Measurements from ENCODE around the gene OPRM1.
"Not testable (repeated sequence)": the region's sequence is repeated elsewhere in the genome, so short reads cannot be mapped to it uniquely, and the experiment has no call there.

The OPRM1 gene

DNA sequence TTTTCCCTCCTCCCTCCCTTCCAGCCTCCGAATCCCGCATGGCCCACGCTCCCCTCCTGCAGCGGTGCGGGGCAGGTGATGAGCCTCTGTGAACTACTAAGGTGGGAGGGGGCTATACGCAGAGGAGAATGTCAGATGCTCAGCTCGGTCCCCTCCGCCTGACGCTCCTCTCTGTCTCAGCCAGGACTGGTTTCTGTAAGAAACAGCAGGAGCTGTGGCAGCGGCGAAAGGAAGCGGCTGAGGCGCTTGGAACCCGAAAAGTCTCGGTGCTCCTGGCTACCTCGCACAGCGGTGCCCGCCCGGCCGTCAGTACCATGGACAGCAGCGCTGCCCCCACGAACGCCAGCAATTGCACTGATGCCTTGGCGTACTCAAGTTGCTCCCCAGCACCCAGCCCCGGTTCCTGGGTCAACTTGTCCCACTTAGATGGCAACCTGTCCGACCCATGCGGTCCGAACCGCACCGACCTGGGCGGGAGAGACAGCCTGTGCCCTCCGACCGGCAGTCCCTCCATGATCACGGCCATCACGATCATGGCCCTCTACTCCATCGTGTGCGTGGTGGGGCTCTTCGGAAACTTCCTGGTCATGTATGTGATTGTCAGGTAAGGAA, at the start of gene OPRM1:
OPRM1 (plus strand) TSS at position 10 of the 612 bp plus-strand sequence; CDS start at position 315, 305 bp downstream.
- DNase-seq (ENCODE audit: low read depth), result no peak

DNA sequence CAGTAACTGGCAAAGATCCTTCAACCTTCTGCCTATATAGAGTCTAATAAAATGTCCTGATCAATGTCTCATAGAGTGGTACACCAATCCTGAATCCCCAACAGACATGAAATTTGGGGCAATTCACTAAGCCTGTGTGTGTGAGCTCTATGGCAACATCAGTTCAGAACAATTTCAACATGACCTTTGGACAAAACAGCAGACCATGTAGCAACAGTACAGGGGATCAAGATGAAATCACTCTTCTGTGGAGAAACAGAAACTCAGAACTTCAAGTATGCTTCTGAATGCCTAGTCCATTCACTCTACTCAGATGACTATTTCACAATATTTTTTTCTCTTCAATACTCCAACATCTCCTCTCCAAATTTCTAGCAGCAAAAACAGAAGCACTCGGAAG, 49.1 kb upstream of the OPRM1 start:
- no peak for DNase-seq (ENCODE audit: low read depth)

GRCh38 chr6:153994004-153994403, 45.0 kb upstream of the OPRM1 start:
- no peak for DNase-seq (ENCODE audit: low read depth)

GRCh38 chr6:153994811-153995210, 44.2 kb upstream of the OPRM1 start:
- DNase-seq (ENCODE audit: low read depth), result no peak

GRCh38 chr6:153997221-153997620, 41.8 kb upstream of the OPRM1 start:
- DNase-seq (ENCODE audit: low read depth), result no peak

DNA sequence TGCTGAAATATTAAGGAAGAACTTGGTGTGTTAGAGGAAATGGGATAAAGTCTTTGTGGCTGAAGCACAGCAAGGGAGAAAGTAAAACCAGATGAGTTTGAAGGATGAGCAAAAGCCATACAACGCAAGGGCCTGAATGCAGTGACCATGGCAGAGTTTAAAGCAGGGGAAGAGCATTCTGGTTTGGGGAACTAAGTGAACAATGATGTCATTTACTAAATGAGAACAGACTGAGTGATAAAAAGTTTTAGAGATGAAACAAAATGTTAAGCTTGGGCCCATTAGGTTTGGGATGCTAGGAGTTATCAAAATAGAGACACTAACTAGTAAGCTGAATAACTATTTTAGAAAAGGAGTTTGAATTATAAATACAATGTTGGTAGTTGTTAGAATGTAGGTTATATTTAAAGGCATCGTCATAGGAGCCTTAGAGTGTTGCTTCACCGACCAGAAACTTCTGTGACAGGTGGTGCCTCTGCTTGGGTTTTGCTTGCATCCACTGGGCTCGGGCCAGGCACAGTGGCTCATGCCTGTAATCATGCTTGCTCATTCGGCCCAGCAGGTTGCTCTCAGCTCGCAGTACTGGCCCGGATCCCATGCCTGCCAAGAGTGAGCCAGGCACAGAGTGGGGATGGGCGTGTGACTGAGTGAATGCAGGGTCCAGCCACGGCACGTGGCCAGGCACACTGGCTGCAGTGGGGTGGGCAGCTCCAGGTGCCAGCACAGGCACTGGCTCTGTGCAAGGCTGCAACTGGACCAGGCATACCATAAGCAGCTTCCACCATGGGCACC, 37.4 kb upstream of the OPRM1 start:
- no peak for DNase-seq (ENCODE audit: low read depth)

DNA sequence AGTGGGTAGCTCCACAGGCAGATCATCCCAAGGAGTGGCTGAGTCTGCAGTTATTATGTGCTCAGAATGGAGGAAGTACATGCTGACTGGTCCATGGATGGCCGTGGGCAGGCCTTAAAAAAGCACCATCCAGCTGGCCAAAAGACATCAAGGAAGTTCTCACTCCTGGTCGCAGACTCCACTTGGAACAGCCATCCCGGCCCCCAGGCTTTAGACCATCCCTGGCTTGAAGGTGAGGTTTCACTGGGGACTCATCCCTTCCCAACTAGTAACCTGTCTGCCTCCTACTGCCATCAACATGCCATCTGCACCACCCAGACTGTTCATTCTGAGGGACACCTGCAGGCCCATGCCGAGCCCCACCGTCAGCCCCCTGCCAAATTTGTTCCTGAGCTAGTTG, 36.1 kb upstream of the OPRM1 start:
- DNase-seq (ENCODE audit: low read depth), result no peak

- no peak for DNase-seq (ENCODE audit: low read depth)
These were observed 28.7 kb upstream of the OPRM1 start for GRCh38 chr6:154010371-154010770.

GRCh38 chr6:154012852-154013251, 26.2 kb upstream of the OPRM1 start:
- DNase-seq (ENCODE audit: low read depth), result no peak

- DNase-seq (ENCODE audit: low read depth), result no peak
These were observed 21.3 kb upstream of the OPRM1 start for GRCh38 chr6:154017786-154018185.

DNA sequence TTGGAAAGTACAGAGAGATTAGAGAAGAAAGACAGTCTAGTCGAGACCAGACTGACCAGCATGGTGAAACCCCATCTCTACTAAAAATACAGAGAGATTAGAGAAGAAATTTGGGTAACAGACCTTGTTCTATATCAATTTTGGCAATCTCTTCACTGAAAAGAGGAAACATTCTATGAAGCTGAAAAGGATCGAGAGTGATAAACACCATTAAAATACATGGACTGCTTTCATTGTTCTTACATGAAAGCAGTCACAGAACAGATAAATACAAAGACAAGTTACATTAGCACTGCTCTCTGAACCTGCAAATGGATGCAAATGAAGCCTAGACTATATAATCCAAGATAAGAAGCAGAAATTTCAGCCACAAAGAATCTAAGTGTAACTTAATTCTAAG, 8.4 kb upstream of the OPRM1 start:
- no peak for DNase-seq (ENCODE audit: low read depth)

DNA sequence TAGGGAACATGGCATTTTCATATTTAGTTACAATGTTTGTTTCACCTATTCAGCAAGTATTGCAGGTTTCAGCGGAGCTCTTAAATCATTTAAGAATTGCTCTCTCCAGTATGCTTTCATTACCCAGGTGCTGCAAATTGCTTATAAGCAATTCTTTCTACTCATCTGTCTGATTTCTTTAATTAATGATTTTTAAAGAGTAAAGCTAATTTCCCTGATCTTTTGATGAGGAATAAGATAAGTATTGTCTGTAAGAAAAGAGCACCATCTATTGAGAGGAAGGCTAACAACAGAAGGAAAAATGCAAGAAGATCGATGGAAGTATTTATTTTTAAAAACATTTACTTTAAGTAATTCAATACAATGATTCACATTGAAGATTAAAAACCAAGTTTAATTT, 2.0 kb downstream of the OPRM1 start:
- no peak for DNase-seq (ENCODE audit: low read depth)

DNA sequence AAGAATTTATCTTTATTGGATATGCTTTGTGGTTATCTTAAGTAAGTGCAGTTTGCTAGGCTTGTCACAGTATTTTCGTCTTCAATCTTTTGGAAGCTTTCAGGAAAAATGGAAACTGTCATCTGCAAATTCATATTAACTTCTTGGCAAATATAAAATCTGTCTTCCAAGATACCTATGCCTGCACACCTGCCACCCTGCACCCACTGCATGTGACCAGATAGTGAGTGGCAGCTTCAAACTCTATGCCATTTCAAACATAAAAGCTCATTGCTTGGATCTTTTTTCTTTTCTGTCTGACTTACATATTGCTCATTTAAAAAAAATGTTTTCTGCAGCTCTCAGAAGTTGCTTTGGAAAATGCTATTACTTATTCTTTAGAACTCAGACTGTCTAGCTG, 14.1 kb downstream of the OPRM1 start:
- DNase-seq (ENCODE audit: low read depth), result no peak

DNA sequence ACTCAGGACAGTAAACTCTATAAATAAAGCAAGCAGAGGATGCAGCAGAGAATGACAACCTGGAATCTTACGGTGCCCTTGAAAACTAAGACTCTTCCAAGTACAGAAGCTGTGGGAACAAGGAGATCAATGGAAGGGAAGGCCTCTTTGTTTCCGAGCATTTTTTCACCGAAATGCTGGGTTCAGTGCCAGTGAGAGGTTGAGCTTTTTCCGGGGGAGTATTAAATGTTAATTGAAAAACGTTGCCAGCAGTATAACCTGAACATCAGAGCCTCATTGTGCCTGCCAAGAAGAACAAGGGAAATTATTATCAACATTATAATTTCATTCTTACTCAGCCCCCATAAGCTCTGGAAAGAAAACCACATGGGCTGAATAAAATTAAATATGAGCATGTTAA, 17.5 kb downstream of the OPRM1 start:
- no peak for DNase-seq (ENCODE audit: low read depth)

DNA sequence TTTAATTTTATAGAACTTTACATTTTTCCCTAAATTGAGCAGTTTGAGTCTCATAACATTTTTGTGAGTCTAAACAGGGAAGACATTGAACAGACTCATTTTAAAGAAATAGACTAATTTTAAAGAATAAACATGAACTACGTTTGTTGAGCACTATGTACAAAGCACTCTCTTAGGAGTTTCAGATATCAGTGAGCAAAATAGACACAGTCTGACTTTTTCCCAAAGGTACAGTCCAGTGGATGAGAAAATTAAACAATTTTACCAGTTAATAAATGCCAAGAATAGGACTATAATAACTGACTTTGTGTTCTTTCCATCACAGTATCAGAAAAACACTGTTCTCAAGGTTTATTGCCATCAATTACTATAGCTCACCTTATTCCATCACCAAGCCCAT, 18.1 kb downstream of the OPRM1 start:
- DNase-seq (ENCODE audit: low read depth), result no peak

GRCh38 chr6:154058963-154059680, 20.1 kb downstream of the OPRM1 start:
- no peak for DNase-seq (ENCODE audit: low read depth)

- no peak for DNase-seq (ENCODE audit: low read depth)
These were observed 21.0 kb downstream of the OPRM1 start for GRCh38 chr6:154060076-154060475.

DNA sequence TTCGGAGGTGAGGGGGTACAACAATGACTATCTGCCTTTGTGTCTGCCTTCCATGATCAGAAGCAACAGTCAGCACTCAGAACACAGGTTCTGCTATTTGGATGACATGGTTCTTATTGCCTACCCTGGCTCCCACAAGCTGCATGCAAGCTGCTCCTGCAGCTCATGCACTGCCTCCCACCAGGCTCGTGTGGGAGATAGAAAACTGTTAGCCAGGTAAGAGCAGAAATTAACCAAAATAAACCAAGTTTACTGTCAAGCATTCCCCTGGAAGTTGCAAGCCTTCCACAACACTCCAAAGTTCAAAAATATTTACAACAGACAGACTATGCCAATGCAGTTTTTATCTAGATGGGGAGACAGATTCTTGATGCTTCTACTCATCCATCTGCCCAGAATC, 31.0 kb downstream of the OPRM1 start:
- no peak for DNase-seq (ENCODE audit: low read depth)

- DNase-seq (ENCODE audit: low read depth), result no peak
These were observed 31.6 kb downstream of the OPRM1 start for GRCh38 chr6:154070657-154071056.

GRCh38 chr6:154071236-154071635, 32.2 kb downstream of the OPRM1 start:
- no peak for DNase-seq (ENCODE audit: low read depth)

GRCh38 chr6:154071711-154072110, 32.7 kb downstream of the OPRM1 start:
- no peak for DNase-seq (ENCODE audit: low read depth)

DNA sequence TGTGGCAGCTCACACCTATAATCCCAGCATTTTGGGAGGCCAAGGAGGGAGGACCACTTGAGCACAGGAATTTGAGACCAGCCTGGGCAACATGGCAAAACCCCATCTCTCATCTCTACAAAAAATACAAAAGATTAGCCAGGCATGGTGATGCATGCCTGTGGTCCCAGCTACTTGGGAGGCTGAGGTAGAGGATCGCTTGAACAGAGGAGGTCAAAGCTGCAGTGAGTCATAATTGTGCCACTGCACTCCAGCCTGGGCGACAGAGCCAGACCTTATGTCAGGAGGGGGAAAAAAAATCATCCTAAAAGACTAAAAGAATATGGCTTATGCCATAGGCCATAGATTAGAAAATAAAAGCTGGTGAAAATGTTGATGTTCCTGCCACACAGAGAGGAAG, 39.6 kb downstream of the OPRM1 start:
- not testable (repeated sequence) for DNase-seq (ENCODE audit: low read depth)

All from non-pigmented ciliary epithelial cell (primary cell).